IPS DF 4.7 (cell line): Measurements from ENCODE around the gene MYOCD.
"Not testable (repeated sequence)": the region's sequence is repeated elsewhere in the genome, so short reads cannot be mapped to it uniquely, and the experiment has no call there.

Experiments used
- DNase-seq: peaks from one replicate; pipeline ENCODE4 v3.0.0-alpha.2; 2013; ENCODE audit warnings: low spot score; ENCODE audit errors: extremely low read depth

MYOCD gene, protein sequence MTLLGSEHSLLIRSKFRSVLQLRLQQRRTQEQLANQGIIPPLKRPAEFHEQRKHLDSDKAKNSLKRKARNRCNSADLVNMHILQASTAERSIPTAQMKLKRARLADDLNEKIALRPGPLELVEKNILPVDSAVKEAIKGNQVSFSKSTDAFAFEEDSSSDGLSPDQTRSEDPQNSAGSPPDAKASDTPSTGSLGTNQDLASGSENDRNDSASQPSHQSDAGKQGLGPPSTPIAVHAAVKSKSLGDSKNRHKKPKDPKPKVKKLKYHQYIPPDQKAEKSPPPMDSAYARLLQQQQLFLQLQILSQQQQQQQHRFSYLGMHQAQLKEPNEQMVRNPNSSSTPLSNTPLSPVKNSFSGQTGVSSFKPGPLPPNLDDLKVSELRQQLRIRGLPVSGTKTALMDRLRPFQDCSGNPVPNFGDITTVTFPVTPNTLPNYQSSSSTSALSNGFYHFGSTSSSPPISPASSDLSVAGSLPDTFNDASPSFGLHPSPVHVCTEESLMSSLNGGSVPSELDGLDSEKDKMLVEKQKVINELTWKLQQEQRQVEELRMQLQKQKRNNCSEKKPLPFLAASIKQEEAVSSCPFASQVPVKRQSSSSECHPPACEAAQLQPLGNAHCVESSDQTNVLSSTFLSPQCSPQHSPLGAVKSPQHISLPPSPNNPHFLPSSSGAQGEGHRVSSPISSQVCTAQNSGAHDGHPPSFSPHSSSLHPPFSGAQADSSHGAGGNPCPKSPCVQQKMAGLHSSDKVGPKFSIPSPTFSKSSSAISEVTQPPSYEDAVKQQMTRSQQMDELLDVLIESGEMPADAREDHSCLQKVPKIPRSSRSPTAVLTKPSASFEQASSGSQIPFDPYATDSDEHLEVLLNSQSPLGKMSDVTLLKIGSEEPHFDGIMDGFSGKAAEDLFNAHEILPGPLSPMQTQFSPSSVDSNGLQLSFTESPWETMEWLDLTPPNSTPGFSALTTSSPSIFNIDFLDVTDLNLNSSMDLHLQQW

DNA sequence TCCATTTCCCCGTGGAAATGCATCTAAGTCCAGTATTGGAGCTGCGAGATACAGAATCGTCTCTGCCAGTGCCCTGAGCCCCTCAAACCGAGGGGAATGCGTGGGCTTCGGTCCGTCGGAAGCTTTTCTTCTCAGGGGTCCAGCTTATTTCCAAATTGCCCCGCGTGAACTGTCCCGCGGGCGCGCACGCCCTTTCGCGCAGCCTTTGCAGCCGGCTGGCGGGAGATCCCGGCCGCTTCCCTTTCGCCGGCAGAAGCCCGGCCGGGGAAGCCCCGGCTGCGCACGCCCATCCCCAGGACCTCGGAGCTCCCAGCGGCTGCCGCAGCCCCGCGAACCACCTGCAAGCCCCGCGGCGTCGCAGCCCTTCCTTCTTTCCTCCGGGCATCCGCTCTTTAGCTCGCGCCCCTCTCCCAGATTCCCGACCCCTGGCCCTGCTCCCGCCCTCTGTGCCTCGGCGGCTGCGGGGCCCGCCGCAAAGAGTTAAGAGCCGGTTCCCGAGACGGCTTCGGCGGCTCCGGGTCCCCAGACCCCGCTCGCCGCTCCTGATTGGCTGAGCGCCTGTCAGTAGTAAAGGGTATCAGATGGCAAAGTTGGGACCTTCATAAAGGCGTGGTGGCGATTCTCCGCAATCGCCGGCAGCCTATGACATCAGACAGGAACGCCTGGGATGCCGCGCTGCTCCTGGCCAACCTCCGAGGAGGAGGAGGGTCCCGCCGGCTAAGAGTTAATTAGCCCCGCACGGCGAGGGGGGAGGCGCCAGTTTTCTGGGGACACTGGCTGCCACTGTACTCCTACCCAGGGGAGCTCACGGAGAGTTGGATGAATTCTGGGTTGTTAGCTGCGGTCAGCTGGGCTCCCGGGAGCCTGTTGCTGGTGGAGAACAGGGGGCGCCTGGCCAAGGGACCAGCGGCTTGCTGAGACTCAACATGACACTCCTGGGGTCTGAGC is at the start of gene MYOCD:
MYOCD (plus strand) TSS at position 628 of the 948 bp plus-strand sequence; CDS start at position 927, 299 bp downstream.
- DNase-seq = peak; percentile 68

DNA sequence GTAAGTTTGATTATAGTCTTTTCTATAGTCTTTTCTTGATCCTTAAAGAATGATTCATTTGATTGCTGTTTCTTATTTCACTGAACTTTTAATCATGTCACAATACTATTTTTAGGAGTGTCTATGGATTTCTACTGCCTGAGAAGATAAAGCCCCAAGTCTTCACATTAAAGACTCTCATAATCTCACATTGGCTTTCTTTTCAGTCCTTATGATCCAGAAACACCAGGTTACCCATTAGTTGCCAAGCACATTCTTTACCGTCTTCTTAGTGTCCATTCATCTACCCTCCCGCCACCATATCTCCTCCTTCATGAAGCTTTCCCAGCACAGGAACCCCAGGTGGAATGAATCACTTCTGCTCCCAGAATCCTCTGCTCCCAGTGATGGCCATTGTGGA is 49.5 kb upstream of the MYOCD start:
- DNase-seq = no peak

DNA sequence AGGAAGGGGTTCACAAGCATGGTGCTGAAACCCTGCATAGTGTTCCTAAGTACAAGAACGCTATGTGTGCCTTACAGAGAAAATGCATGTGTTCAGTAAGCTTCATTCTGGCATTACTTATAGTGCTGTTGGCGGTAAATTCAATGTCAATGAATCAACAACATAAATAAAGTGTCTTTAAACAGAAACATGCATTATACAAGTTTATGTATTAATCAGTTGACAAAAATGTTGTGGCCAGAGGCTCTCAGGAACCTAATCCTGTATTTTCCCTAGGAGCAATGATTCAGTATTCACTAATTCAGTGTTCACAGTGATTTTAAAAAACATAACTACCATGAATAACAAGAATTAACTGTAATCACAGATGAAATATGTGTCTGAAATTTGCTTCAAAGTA is 47.1 kb upstream of the MYOCD start:
- no peak for DNase-seq

DNA sequence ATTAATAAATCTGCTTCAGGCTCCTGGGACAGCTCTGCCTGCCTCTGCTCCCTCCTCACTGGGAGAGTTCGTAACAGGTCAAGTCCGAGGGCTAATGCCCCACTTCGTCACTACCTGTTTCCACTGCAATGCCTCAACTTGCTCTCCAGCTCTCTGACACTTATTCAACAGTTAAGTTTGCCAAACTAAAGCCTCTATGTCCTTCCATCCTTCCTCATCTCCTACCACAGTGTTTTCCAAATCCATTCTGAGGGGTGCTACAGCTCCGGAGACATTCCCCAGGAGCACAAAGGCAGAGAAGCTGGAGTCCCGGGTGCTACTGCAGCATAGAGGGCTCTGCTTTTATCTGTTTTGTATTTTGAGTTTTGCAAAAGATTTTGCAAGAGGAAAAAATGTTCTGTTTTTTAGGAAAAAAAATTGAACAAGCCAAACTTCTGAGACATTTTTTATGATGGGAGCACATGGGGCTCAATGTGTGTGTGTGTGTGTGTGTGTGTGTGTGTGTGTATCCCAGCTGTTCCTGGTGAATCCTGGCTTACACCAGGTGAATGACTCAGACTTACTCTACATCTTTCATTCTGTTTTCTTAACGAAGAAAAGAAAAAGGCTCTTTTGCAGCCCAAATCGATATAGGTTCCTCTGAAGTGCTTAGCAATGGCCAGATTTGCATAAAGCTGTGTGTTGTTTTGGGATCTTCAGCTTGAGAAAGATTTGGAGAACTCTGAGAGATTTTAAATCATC is 46.1 kb upstream of the MYOCD start:
- DNase-seq = no peak

DNA sequence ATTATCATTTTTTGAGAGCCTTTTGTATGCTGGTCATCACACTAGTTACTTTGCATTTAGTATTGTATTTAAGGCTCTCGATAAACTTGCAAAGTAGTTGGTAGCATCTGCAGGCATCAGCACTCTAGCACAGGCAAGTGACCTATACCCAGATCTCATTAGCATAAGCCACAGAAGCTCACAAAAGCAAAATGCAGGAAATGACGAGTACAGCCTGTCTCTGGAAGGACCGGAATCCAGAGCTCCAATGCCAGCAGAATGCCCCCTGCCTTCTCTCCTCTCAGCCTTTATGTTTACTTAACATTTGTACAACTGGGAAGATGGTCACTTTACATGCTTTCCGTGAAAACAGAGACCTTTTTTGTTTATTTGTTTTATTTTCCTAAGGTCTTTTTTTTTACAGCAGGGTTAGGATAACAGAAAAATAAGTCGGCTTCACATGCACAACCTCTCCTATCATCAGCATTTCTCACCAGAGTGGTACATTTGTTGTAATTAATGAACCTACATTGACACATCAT is 45.4 kb upstream of the MYOCD start:
- no peak for DNase-seq

DNA sequence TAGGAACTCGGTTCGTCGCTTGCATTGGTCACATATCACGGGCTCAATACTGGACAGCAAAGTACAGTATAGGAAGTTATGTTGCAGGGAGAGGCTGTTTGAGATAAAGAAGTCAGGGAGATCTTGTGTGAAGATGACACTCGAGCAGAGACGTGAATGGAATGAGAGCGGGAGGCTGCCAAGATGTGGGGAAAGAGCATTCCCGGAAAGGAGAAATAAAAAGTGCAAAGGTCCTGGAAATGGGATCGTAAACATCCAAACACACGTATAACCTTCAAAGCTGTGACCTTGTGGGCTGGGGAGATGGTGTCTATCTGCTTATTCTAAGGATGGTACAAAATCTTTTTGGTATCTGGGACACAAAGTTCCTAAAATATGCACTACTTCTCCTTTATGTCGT is 43.0 kb upstream of the MYOCD start:
- DNase-seq = no peak

DNA sequence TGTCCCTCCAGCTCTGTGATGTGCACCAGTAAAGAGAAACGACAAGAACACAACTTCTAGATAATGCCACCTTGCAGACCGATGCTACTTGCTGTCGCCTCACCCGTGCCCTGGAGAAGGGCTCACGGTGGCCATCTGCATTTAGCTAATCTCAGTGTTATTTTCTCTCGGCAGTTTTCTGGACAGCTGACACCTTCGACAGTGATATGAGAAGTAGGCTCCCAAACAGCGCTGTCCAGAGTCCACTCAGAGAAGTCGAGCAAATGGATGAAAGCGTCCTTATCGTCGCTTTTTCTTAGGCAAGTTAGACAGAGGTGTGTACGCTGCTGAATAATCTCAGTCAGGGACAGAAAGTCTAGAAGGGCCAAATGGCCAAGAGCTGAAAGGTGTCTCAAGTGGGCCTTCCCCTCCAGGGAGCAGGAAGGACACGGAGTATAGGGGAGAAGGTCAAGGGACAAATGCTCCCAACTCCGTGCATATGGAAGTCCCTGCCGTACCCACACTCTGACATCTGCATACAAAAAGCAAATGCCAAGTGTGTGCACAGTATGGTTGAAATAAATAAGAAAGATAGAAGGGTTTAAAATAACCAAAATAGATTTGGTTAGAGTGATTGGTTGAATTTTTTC is 42.4 kb upstream of the MYOCD start:
- no peak for DNase-seq

DNA sequence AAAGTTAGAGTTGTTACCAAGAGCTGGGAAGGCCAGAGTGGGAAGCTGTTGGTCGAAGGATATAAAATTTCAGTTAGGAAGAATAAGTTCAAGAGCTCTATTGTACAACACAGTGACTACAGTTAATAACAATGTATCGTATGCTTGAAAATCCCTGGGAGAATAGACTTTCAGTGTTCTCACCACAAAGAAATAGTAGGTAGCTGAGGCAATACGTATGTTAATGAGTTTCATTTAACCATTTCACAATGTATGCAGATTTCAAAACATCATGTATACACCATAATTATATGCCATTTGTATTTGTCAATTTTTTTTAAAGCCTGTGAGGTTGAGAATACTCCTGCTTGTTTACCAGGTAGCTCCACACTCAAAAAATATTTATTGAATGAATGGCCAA is 41.5 kb upstream of the MYOCD start:
- no peak for DNase-seq

DNA sequence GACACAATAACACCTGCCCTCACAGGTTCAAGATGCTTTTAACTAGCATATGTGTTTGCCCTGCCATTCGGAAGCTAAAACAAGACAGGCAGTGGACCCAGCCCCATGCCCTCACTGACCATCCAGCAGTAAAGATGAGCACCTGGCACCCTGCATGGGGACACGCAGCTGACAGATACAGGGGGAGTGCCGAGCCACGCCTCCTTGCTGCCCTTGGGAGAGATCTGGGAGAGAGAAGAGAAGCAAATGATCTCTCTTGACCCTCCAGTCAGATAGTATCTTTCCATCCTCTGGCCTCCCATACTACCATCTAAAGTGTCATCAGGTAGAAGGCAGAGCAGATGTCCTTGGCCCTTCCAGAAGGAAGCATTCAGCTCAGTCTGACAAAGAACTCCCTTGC is 40.6 kb upstream of the MYOCD start:
- no peak for DNase-seq

DNA sequence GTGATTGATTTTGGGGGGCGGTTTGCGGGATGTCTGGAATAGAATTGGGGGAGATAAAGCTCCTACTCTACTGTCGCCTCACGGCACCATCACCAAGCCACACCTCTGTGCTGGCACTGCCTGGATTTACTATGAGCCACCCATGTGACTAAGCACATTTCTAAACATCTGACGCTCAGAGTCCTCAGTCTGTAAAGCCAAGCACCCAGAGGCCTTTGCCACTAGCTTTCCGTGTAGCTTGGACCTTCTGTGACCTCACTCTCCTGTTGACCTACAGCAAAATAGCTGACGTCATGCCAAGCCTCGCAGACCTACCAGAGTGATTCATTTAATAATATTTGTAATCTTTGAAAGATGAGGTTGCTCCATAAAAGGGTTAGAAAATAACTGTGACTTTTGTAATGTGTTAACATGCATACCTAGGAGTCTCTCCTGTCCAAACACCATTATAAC is 38.5 kb upstream of the MYOCD start:
- no peak for DNase-seq

DNA sequence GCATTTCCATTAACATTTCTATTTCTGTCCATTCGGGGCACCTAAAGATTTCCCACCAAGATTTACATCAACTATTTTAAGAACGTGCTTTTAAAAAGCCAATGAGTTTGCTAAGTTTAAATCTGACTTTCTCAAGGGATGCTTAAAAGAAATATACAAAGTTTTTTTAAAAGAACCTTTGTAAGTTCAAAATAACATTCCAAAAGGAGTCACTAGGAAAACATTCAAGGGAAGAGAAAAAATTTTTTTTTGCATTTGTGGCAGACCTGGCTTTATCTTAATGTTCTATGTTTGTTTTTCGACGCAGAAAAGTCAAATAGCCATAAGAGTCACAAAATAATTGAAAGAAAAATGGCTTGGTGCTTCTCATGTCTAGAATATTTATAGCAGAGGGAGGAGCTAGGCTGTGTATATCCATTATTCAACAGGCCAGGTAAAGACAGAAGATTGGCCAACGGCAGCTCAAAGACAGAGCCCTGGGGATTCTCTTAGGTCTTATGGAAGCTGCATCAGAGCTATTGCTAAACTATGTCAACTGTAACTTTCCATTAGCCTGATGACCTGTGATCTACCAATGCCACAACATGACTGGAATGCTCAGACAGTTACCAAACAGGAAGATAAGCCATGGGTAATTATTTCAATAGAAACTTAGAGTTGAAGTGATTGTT is 37.8 kb upstream of the MYOCD start:
- no peak for DNase-seq

DNA sequence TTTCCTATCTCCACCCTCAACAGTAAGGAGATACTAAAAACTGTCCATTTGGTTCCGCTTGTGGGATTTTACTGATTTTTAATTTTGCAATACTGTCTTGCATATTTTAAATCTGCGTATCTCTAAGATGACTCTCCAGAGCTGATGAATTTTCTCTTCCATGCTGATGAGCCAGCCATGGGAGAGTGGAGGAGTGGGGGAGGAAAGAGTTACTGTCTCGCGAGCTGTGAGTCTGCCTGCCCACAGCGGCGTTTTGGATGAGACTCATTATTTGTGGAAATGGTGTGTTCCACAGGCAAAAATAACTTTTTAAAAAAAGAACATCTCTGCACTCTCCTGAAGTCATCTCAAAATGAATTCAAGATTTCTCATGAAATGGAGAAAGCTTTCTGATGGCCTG is 34.6 kb upstream of the MYOCD start:
- DNase-seq = no peak

DNA sequence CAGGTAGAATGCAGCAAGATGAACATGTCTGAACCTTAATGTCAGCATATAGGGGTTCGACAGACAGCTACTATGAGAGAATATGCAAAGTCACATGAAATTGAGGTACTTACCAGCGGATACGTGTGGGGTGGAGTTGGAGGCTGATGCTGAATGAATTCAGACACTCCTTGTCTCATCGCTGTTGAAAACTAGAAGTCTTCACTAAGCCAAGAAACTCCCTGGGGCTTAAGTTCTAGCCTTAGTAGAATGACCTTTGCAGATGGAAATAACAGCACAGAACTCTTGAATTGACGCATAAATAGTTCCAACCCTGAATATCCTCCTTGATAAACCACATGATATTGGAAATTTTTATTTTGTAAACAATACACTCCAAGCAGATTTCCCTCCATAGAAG is 32.9 kb upstream of the MYOCD start:
- no peak for DNase-seq

DNA sequence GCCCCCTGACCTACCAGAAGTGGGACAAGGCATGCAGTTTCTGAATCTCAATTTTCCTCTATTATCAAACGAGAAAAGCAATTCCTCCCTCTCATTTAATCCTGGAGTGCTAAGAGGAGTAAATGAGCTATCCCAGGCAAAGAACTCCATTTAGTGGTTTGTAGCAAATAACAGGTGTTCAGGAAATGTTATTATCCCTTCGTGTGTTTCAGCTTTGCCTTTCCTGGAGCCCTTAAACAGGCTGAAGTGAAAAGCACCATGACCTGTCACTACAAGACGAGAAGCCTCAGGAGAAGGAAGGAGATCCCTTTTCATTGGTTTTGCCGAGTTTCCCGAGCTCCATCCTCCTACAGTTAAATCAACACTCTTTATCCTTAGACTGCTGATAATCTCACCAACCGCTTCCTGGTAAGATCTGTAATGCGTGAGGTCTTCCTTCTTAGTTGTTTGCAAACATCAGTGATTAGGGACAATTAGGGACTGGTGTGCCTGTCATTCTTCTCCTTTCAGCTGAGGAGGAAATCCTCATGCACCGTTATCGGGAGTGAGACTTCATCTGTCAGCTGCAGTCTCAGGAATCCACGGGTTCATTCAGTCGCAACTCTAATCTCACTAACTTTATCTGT is 30.8 kb upstream of the MYOCD start:
- DNase-seq = no peak

DNA sequence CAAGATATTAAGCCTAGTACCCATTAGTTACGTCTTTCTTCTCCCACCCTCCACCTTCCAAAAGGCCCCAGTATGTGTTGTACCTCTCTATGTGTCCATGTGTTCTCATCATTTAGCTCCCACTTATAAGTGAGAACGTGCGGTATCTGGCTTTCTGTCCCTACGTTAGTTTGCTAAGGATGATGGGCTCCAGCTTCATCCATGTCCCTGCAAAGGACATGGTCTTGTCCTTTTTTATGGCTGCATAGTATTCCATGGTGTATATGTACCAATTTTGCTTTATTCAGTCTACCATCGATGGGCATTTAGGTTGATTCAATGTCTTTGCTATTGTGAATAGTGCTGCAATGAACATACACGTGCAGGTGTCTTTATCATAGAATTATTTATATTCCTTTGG is 29.7 kb upstream of the MYOCD start:
- DNase-seq = not testable (repeated sequence)

DNA sequence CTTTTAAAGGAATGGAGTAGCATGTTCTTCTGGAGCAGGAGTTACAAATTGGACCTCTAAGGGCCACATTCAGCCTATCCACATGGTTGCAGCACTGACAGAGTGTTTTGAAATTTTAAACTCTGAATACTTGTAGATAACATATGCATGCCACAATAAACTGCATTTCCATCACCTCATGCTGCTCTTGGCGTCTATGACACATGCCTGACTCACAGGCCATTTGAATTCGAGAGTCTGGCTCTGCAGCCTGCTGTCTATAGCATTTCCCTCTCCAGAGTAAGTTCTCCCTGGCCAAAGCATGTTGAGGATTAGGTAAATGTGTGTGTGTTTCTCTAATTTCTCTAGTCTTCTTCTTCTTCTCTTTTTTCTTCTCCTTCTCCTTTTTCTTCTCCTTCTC is 28.7 kb upstream of the MYOCD start:
- no peak for DNase-seq

DNA sequence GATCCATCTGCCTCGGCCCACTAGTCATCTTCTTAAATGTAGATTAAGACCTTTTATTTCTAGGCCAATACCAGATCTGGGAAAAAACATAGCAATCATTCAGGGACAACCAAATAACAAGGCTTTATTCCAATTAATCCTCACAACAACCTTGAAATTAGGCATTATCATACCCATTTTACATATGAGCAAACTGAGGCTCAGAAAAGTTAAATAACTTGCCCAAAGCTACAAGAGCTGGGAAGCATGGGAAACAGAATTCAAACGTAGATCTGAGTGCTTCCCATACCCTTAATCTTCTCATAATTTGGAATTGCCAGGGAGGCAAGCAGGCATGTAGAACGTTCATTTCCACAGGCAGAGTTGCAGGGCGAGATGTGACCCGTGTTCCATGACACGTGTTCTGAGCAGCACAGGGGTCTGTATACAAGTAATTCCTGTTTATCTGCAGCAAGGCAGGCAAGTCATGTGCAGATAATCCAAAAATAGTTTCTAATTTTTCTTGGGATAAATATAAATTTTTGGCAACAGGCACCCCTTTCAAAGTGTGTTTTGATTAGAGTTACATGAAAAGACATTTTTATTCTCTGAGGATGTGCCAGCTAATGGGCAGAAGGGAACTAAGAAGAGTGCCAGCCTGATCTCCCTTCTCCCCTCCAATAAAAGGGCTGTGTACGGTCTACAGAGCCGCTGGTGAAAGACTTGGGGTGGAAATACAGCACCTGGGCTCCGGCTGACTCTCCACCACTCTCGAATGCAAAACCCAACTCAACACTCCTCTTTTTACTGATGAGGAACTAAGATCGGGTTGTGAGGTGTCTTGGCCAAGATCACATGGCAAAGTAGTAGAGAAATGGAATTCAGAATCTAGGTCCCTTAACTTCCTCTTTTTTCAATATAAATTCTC is 27.7 kb upstream of the MYOCD start:
- DNase-seq = no peak

DNA sequence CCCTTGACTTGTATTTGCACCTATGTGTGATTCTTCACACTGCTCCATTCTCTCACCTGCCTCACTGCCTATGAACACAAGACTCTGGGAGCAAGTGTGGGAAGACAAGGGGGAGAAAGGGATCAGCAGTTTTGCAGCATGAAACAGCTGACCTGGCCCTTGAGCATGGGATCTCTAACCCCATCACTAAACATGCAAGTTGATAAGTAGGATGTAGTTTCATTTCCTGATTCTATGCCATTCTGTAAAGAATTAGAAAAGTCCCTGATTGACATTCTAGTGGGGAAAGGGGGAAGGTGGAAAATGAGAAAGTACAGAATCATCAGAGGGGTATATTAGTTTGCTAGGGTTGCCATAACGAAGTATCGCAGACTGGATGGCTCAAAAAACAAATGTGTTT is 25.3 kb upstream of the MYOCD start:
- no peak for DNase-seq
